T-helper 17 cell (primary cell): Measurements from ENCODE around the gene CLIC4. TPM values are rescaled to one million over a fixed set of nuclear protein-coding genes. Genes with fewer than 3 reads are reported as not detected.
"Not testable (repeated sequence)": the region's sequence is repeated elsewhere in the genome, so short reads cannot be mapped to it uniquely, and the experiment has no call there.

Source experiments
- ATAC-seq: fragments of 150-1000 bp; cut with Tn5 transposase; 2 replicates; pipeline ENCODE4 v1.10.0; 2021; ENCODE audit warnings: mild to moderate bottlenecking, moderate library complexity
- DNase-seq, 3 donors: peaks; one replicate each; pipeline versions ENCODE4 v3.0.0 to v3.0.0-alpha.2; 2020 to 2021
- H3K9me3 ChIP-seq: one replicate; pipeline ENCODE4 v1.7.0; 2013; ENCODE audit warnings: low read length, mild to moderate bottlenecking; ENCODE audit not compliant: control insufficient read depth, poor library complexity, severe bottlenecking
- H3K27ac Mint-ChIP-seq: one replicate; pipeline ENCODE4 v1.8.0; 2022; ENCODE audit warnings: mild to moderate bottlenecking, moderate library complexity, mixed read lengths
- H3K27me3 Mint-ChIP-seq: one replicate; pipeline ENCODE4 v1.8.0; 2022; ENCODE audit warnings: mixed read lengths
- H3K36me3 Mint-ChIP-seq: one replicate; pipeline ENCODE4 v1.8.0; 2022; ENCODE audit warnings: low read depth, mixed read lengths
- H3K4me1 Mint-ChIP-seq: one replicate; pipeline ENCODE4 v1.8.0; 2022; ENCODE audit warnings: mild to moderate bottlenecking, mixed read lengths
- H3K4me3 Mint-ChIP-seq: one replicate; pipeline ENCODE4 v1.8.0; 2022; ENCODE audit warnings: mild to moderate bottlenecking, moderate library complexity, mixed read lengths
- total RNA-seq, 4 donors: library from RNA in 2 of 4; stranded (reverse) in 2 of 4; gene quantifications; one replicate each; pipeline ENCODE4 v1.2.3 and lab custom pipeline; 2022 to 2026

Gene CLIC4
- total RNA-seq, 2 donors from 2014 or later = 3.9 to 9.9 TPM

DNA sequence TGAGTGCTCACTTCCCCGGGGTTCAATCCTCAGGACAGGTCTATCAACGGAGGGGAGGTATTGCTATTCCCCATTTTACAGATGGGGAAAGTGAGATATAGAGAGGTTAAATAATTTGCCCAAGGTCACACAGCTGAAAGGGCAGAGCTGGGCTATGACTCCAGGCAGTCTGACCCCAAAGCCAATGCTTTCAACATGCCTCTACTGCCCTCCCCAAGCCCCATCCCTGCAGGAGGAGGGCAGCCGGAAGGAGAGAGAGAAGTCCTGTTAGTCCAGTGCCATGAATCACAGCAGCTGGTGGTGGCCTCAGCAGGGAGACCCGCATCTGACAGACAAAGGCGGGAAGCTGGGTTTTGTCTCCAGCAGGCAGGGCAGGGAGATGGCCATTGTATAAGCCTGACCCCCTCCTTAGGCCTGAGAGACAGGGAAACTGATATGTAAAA lies 20.0 kb upstream of the CLIC4 start:
- no peaks in the 10 kb centered on the region for H3K27me3 Mint-ChIP-seq
- peaks cover 2% of the 10 kb centered on the region for H3K36me3 Mint-ChIP-seq

GRCh38 chr1:24726741-24727140 lies 18.5 kb upstream of the CLIC4 start:
- no peaks in the 10 kb centered on the region for H3K9me3 ChIP-seq
- no peaks in the 10 kb centered on the region for H3K27me3 Mint-ChIP-seq
- H3K36me3 Mint-ChIP-seq = no peaks in the 10 kb centered on the region
- H3K4me1 Mint-ChIP-seq = peaks cover 5% of the 10 kb centered on the region
- DNase-seq (no peak), ATAC-seq (no peak)
- no peak overlapping the region for H3K4me3 Mint-ChIP-seq
- no peak overlapping the region for H3K27ac Mint-ChIP-seq

More for the DNA sequence above, 20.0 kb upstream of the CLIC4 start:
- no peaks in the 10 kb centered on the region for H3K9me3 ChIP-seq
- H3K4me1 Mint-ChIP-seq = peaks cover 5% of the 10 kb centered on the region
- ATAC-seq (no peak), DNase-seq (no peak)
- H3K27ac Mint-ChIP-seq = no peak overlapping the region
- peak overlapping the region; percentile 9 for H3K4me3 Mint-ChIP-seq

GRCh38 chr1:24727501-24728216 lies 17.6 kb upstream of the CLIC4 start:
- H3K9me3 ChIP-seq = no peaks in the 10 kb centered on the region
- DNase-seq (no peak), ATAC-seq (peak; percentile 32)
- Mint-ChIP-seq H3K36me3 (no peaks in the 10 kb centered on the region), H3K27ac (no peak overlapping the region), H3K4me1 (peaks cover 5% of the 10 kb centered on the region), H3K4me3 (no peak overlapping the region), H3K27me3 (no peaks in the 10 kb centered on the region)

- H3K36me3 Mint-ChIP-seq = no peaks in the 10 kb centered on the region
- H3K9me3 ChIP-seq = no peaks in the 10 kb centered on the region
- ATAC-seq (no peak), DNase-seq (no peak)
- no peak overlapping the region for H3K4me3 Mint-ChIP-seq
- H3K4me1 Mint-ChIP-seq = peaks cover 5% of the 10 kb centered on the region
- H3K27me3 Mint-ChIP-seq = no peaks in the 10 kb centered on the region
- H3K27ac Mint-ChIP-seq = no peak overlapping the region
These were observed 16.3 kb upstream of the CLIC4 start for GRCh38 chr1:24728982-24729381.

DNA sequence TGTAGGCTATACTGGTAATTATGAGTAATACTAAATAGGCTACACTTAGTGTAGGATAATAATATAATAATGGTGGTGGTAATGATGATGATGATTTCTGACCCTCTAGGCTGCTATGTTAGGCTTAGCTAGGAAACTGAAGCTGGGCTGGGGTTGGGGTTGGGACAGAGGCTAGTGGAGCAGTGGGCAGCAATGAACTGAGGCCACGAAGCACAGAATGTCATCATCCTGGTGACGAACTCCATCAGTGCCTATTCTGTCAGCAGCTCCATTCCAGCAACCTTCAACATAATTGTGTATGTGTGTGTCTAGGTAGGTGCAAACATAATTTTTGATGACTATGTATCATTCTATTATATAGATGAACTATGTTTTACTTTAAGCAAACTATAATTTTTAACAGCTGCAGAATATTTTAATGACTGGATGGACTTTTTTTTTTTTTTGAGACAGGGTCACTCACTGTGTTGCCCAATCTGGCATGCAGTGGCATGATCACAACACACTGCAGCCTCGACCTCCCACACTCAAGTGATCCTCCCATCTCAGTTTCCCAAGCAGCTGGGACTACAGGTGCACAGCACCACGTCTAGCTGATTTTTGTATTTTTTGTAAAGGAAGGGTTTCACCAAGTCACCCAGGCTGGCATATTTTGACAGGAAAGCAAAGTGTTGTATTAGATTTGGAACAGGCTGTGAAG lies 12.9 kb upstream of the CLIC4 start:
- DNase-seq = no peak
- H3K4me1 Mint-ChIP-seq = peaks cover 11% of the 10 kb centered on the region
- ATAC-seq = no peak
- H3K27ac Mint-ChIP-seq = peak overlapping the region; percentile 16
- no peaks in the 10 kb centered on the region for H3K36me3 Mint-ChIP-seq
- no peaks in the 10 kb centered on the region for H3K9me3 ChIP-seq
- H3K4me3 Mint-ChIP-seq = no peak overlapping the region
- no peaks in the 10 kb centered on the region for H3K27me3 Mint-ChIP-seq

DNA sequence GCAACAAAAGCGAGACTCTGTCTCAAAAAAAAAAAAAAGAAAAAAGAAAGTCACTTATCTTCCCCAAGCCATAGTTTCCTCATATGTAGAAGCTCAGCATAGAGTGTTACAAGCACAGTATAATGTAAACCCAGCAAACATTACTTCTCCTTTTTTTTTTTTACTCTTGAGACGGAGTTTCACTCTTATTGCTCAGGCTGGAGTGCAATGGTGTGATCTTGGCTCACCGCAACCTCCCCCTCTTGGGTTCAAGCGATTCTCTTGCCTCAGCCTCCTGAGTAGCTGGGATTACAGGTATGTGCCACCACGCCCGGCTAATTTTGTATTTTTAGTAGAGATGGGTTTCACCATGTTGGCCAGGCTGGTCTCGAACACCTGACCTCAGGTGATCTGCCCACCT lies 11.9 kb upstream of the CLIC4 start:
- not testable (repeated sequence) for DNase-seq, H3K27ac Mint-ChIP-seq, H3K36me3 Mint-ChIP-seq, H3K27me3 Mint-ChIP-seq, H3K9me3 ChIP-seq, H3K4me1 Mint-ChIP-seq, H3K4me3 Mint-ChIP-seq
- ATAC-seq = peak; percentile 54

DNA sequence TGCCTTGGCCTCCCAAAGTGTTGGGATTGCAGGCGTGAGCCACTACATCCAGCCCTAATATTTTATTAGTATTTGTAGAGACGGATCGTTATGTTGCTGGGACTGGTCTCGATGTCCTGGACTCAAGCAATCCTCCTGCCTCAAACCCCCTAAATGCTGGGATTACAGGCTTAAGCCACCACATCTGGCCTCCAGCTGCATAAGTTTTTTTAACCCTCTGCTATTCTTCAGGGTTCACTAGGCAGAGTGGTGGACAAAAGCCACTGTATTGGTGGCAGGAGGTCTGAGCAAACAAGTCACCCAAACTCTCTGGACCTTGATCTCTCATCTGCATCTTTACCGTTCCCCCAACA lies 10.1 kb upstream of the CLIC4 start:
- Mint-ChIP-seq H3K4me3 (no peak overlapping the region), H3K27me3 (no peaks in the 10 kb centered on the region), H3K36me3 (no peaks in the 10 kb centered on the region), H3K27ac (peak overlapping the region; percentile 53), H3K4me1 (peaks cover 8% of the 10 kb centered on the region)
- ATAC-seq (no peak), DNase-seq (no peak)
- no peaks in the 10 kb centered on the region for H3K9me3 ChIP-seq

DNA sequence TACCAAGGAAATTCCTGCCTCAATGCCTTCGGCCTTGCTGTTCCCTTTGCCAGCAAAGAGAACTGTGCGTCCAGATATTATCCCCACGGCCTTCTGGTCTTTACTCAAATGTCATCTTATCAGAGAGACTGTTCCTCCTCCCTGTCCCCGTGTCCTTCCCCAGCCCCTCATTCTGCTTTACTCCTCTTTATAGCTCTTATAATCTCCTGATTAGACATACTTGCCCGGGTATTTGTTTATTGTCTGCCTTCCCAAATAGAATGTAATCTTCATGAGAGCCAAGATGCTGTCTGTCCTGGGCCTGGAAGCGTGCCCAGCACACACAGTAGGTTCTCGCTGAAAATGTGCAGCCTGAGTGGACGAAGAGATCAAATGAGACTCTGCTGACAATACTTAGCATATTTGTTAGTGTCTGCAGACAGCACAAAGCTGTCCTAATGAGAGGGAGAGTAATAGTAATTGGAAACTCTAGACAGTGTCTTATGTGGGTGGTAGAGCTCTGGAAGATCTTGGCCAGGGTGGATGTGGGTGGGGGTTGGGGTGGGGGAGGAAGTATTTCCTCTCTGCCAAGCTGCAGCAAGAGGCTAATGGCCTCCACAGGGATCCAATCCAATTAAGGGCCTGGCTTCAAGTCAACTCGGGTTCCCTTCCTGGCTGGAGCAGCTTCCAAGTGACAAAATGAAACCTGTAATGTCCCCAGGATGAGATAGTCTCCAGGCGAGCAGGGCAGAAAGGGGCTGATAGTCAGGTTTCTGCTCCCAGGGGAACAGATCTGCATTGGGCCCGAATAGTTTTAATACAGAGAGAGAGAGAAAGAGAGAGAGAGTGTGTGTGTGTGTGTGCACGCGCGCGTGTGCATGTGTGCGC lies 9.5 kb upstream of the CLIC4 start:
- Mint-ChIP-seq H3K4me3 (no peak overlapping the region), H3K27me3 (no peaks in the 10 kb centered on the region), H3K4me1 (peaks cover 8% of the 10 kb centered on the region), H3K36me3 (no peaks in the 10 kb centered on the region), H3K27ac (peak overlapping the region; percentile 53)
- H3K9me3 ChIP-seq = no peaks in the 10 kb centered on the region
- ATAC-seq = no peak
- no peak for DNase-seq

DNA sequence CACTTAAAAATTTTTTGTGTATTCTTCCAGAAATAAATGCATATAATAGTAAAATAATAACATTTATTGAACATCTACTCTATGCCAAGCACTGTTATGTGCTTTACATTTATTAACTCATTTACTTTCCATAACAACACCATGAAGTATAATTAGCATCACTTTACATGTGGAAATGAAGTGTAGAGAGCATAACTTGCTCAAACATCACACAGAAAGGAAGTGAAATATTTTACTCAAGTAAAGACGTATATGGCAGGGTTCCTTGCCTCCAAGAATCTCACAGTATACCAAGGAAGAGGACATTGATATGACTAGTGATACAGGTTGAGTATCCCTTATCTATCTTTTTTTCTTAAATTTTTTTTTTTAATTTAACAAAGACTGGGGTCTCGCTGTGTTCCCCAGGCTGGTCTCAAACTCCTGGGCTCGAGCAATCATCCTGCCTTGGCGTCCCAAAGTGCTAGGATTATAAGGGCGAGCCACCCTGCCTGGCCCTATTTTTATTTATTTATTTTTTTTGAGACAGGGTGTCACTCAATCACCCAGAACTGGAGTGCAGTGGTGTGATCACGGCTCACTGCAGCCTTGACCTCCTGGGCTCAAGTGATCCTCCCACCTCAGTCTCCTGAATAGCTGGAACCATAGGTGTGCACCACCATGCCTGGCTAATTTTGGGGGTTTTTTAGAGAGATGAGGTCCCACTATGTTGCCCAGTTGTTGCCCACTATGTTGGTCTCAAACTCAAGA lies 7.7 kb upstream of the CLIC4 start:
- ATAC-seq = no peak
- no peak for DNase-seq
- Mint-ChIP-seq H3K4me1 (peaks cover 13% of the 10 kb centered on the region), H3K27me3 (peaks cover 13% of the 10 kb centered on the region), H3K4me3 (no peak overlapping the region), H3K27ac (no peak overlapping the region), H3K36me3 (peaks cover 3% of the 10 kb centered on the region)
- H3K9me3 ChIP-seq = no peaks in the 10 kb centered on the region

GRCh38 chr1:24739241-24739640 lies 6.0 kb upstream of the CLIC4 start:
- DNase-seq (no peak), ATAC-seq (no peak)
- Mint-ChIP-seq H3K36me3 (peaks cover 3% of the 10 kb centered on the region), H3K4me3 (no peak overlapping the region), H3K4me1 (peaks cover 13% of the 10 kb centered on the region), H3K27me3 (peaks cover 13% of the 10 kb centered on the region), H3K27ac (no peak overlapping the region)
- no peaks in the 10 kb centered on the region for H3K9me3 ChIP-seq

DNA sequence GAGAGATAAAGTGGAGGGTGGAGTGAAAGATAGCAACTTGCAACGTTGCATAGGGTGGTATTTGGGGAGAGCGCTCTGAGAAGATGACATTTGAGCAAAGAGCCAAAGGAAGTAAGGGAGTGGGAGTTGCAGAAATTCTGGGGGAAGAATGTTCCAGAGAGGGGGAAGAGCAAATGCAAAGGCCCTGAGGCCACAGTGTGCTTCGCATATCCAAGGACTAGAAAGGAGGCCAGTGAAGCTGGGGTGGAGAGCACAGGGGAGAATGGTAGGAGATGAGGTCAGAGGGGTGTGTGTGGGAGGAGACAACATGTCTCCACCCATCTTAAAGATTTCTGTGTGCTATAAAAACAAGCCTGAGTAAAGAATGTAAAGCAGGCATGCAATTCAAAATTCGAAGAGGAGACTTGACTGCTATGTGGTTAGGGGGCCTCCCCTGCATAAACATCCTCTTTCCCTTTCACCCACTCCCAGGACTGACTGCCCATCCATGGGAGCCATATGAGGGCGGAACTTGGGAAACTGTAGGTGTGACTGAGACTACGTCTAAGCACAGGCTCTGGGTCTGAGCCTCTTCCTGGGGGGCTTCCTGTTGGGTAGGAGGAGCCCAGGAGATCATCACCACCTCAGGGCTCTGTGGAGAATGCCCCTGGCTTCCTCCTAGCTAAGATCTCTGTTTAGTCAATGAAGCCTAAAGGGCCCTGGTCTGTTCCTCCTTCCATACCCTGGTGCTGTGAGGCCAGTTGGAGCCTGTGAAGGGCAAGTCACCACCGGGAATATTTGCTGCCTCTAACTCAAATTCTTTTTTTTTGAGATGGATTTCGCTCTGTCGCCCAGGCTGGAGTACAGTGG lies 2.9 kb upstream of the CLIC4 start:
- Mint-ChIP-seq H3K27ac (no peak overlapping the region), H3K36me3 (peaks cover 3% of the 10 kb centered on the region), H3K4me1 (peaks cover 8% of the 10 kb centered on the region), H3K4me3 (peak overlapping the region; percentile 45), H3K27me3 (peaks cover 13% of the 10 kb centered on the region)
- ATAC-seq (no peak), DNase-seq (no peak)
- no peaks in the 10 kb centered on the region for H3K9me3 ChIP-seq
